Neural cell (in vitro differentiated cells): ENCODE results near the gene CEBPZOS. TPM values are rescaled to one million over a fixed set of nuclear protein-coding genes. Genes with fewer than 3 reads are reported as not detected.

Experiments
- H2AFZ ChIP-seq: fragments of 200-600, 300-800 bp; sonication (generic), shearing (Covaris generic); 2 replicates; pipeline ENCODE4 v1.6.0; 2014; ENCODE audit warnings: low read depth, mild to moderate bottlenecking, antibody characterized with exemption, low read length, moderate library complexity
- H3F3A ChIP-seq: fragments of 200-600 bp; shearing (Covaris generic); 2 replicates; pipeline ENCODE4 v1.6.1; 2016; ENCODE audit warnings: mild to moderate bottlenecking, moderate library complexity, mixed read lengths, antibody characterized with exemption, low read length; ENCODE audit not compliant: insufficient read depth, poor library complexity, severe bottlenecking
- H3K27ac ChIP-seq: fragments of 200-600, 300-800 bp; sonication (generic), shearing (Covaris generic); 2 replicates; pipeline ENCODE4 v1.5.1; 2014; ENCODE audit warnings: mild to moderate bottlenecking, low read length, moderate library complexity
- H3K27me3 ChIP-seq: fragments of 300-800, 200-600 bp; sonication (generic), shearing (Covaris generic); 2 replicates; pipeline ENCODE4 v1.6.0; 2014; ENCODE audit warnings: mild to moderate bottlenecking, low read depth, low read length, moderate library complexity; ENCODE audit not compliant: insufficient read depth
- H3K36me3 ChIP-seq: fragments of 300-800, 200-600 bp; sonication (generic), shearing (Covaris generic); 2 replicates; pipeline ENCODE4 v1.5.1; 2014; ENCODE audit warnings: mild to moderate bottlenecking, antibody characterized with exemption, low read length, moderate library complexity; ENCODE audit not compliant: insufficient read depth
- H3K4me2 ChIP-seq: fragments of 300-800, 200-600 bp; sonication (generic), shearing (Covaris generic); 2 replicates; pipeline ENCODE4 v1.6.0; 2014; ENCODE audit warnings: mild to moderate bottlenecking, low read length
- H3K4me3 ChIP-seq: fragments of 300-800, 200-600 bp; sonication (generic), shearing (Covaris generic); 2 replicates; pipeline ENCODE4 v1.5.1; 2014; ENCODE audit warnings: mild to moderate bottlenecking, low read length, moderate library complexity
- H3K79me2 ChIP-seq: fragments of 200-600 bp; shearing (Covaris generic); replicated peaks from 2 replicates; pipeline ENCODE4 v1.6.0; 2014; ENCODE audit warnings: mild to moderate bottlenecking, low read length, moderate library complexity; ENCODE audit not compliant: insufficient read depth
- H3K9ac ChIP-seq: fragments of 300-800, 200-600 bp; sonication (generic), shearing (Covaris generic); 2 replicates; pipeline ENCODE4 v1.6.1; 2016; ENCODE audit warnings: mild to moderate bottlenecking, low read length, mixed read lengths
- H3K9me2 ChIP-seq: fragments of 200-600 bp; shearing (Covaris generic); 2 replicates; pipeline ENCODE4 v1.6.1; 2016; ENCODE audit warnings: mild to moderate bottlenecking, low read length, mixed read lengths; ENCODE audit not compliant: insufficient read depth
- H3K9me3 ChIP-seq: fragments of 200-600, 300-800 bp; sonication (generic), shearing (Covaris generic); 2 replicates; pipeline ENCODE4 v1.6.1; 2016; ENCODE audit warnings: mild to moderate bottlenecking, mixed run types, low read length, moderate library complexity, mixed read lengths
- H4K20me1 ChIP-seq: fragments of 200-600 bp; shearing (Covaris generic); 2 replicates; pipeline ENCODE4 v1.6.1; 2016; ENCODE audit warnings: mild to moderate bottlenecking, mixed run types; ENCODE audit not compliant: insufficient read depth
- CTCF ChIP-seq: fragments of 450-650 bp; IDR thresholded peaks from 2 replicates; pipeline ENCODE4 v1.5.1; 2014; ENCODE audit warnings: antibody characterized with exemption, mild to moderate bottlenecking, moderate library complexity; ENCODE audit not compliant: poor library complexity, severe bottlenecking
- EP300 ChIP-seq: fragments of 450-650 bp; conservative IDR thresholded peaks from 2 replicates; pipeline ENCODE4 v1.6.1; 2014; ENCODE audit warnings: antibody characterized with exemption, mild to moderate bottlenecking, moderate library complexity; ENCODE audit not compliant: poor library complexity, severe bottlenecking
- EZH2 ChIP-seq: fragments of 200-600, 300-800 bp; shearing (Covaris generic), sonication (generic); IDR thresholded peaks from 2 replicates; pipeline ENCODE4 v1.6.1; 2014; ENCODE audit warnings: antibody characterized with exemption, low read length, borderline replicate concordance, mild to moderate bottlenecking; ENCODE audit not compliant: insufficient read depth, poor library complexity, severe bottlenecking
- MXI1 ChIP-seq: fragments of 450-650 bp; conservative IDR thresholded peaks from 2 replicates; pipeline ENCODE4 v1.6.1; 2014; ENCODE audit warnings: antibody characterized with exemption, mild to moderate bottlenecking; ENCODE audit not compliant: poor library complexity, severe bottlenecking
- POLR2AphosphoS5 ChIP-seq: IDR thresholded peaks from 2 replicates; pipeline ENCODE4 v1.6.1; 2012
- RAD21 ChIP-seq: fragments of 450-650 bp; conservative IDR thresholded peaks from 2 replicates; pipeline ENCODE4 v1.6.1; 2014; ENCODE audit warnings: antibody characterized with exemption, mild to moderate bottlenecking, moderate library complexity
- SMC3 ChIP-seq: fragments of 450-650 bp; conservative IDR thresholded peaks from 2 replicates; pipeline ENCODE4 v1.6.1; 2014; ENCODE audit warnings: antibody characterized with exemption, mild to moderate bottlenecking, moderate library complexity; ENCODE audit not compliant: poor library complexity
- TAF1 ChIP-seq: IDR thresholded peaks from 2 replicates; pipeline ENCODE4 v1.6.1; 2012; ENCODE audit warnings: low read depth
- polyA plus RNA-seq: library from polyadenylated mRNA; depleted of rRNA; stranded (reverse); fragments of >200 nt; gene quantifications from 2 replicates; pipeline ENCODE4 v1.2.3, GENCODE V29; 2014
- TF ChIP-seq, protein P1 (sequence below): IDR thresholded peaks from 2 replicates; pipeline ENCODE4 v1.6.1; 2012; ENCODE audit warnings: borderline replicate concordance

The CEBPZOS gene
- polyA plus RNA-seq, 1 donor from 2014 or later: 4.9 TPM

GRCh38 chr2:37198681-37199065 is 2.4 kb downstream of the CEBPZOS start:
- no peaks in the 10 kb centered on the region for H3K79me2 ChIP-seq
- no peak overlapping the region for H3K4me3 ChIP-seq
- H3K9ac ChIP-seq: no peak overlapping the region
- no peak overlapping the region for H2AFZ ChIP-seq
- no peaks in the 10 kb centered on the region for H3K36me3 ChIP-seq
- no peak overlapping the region for H3K4me2 ChIP-seq
- H3K9me3 ChIP-seq: peaks cover under 1% of the 10 kb centered on the region
- no peak overlapping the region for H3K27ac ChIP-seq
- no peaks in the 10 kb centered on the region for H3K9me2 ChIP-seq
- H4K20me1 ChIP-seq: no peaks in the 10 kb centered on the region
- TF ChIP-seq CTCF: no peak
- TF ChIP-seq TAF1: no peak
- no peak for TF ChIP-seq POLR2AphosphoS5
- no peak for TF ChIP-seq EZH2
- TF ChIP-seq SMC3: no peak
- TF ChIP-seq EP300: no peak
- no peak for TF ChIP-seq MXI1
- TF ChIP-seq RAD21: no peak
- no peaks in the 10 kb centered on the region for H3F3A ChIP-seq
- no peaks in the 10 kb centered on the region for H3K27me3 ChIP-seq

DNA sequence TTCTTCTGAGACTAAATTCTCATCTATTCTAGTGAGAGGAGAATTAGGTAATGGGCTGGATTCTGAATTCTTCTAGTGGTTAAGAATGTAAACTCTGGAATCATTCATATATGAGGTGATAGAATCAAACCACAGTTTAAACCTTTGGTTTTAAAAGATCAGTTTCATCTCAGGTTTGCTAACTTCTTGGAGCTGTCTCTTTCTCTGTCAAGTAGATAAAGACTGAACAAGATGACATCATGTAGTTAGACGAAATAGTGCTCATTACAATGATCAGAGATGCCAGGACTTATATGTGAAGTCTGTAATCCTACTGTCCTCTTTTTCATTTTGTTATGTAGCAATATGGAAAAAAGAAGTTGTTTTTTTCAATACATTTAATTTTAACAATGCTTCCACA is 4.9 kb downstream of the CEBPZOS start:
- peaks cover 5% of the 10 kb centered on the region for H3K9me3 ChIP-seq
- no peak overlapping the region for H3K27ac ChIP-seq
- H3K9ac ChIP-seq: no peak overlapping the region
- H4K20me1 ChIP-seq: no peaks in the 10 kb centered on the region
- H3K36me3 ChIP-seq: peaks cover 7% of the 10 kb centered on the region
- H2AFZ ChIP-seq: no peak overlapping the region
- H3K4me2 ChIP-seq: no peak overlapping the region
- H3K4me3 ChIP-seq: no peak overlapping the region
- TF ChIP-seq, protein P1, sequence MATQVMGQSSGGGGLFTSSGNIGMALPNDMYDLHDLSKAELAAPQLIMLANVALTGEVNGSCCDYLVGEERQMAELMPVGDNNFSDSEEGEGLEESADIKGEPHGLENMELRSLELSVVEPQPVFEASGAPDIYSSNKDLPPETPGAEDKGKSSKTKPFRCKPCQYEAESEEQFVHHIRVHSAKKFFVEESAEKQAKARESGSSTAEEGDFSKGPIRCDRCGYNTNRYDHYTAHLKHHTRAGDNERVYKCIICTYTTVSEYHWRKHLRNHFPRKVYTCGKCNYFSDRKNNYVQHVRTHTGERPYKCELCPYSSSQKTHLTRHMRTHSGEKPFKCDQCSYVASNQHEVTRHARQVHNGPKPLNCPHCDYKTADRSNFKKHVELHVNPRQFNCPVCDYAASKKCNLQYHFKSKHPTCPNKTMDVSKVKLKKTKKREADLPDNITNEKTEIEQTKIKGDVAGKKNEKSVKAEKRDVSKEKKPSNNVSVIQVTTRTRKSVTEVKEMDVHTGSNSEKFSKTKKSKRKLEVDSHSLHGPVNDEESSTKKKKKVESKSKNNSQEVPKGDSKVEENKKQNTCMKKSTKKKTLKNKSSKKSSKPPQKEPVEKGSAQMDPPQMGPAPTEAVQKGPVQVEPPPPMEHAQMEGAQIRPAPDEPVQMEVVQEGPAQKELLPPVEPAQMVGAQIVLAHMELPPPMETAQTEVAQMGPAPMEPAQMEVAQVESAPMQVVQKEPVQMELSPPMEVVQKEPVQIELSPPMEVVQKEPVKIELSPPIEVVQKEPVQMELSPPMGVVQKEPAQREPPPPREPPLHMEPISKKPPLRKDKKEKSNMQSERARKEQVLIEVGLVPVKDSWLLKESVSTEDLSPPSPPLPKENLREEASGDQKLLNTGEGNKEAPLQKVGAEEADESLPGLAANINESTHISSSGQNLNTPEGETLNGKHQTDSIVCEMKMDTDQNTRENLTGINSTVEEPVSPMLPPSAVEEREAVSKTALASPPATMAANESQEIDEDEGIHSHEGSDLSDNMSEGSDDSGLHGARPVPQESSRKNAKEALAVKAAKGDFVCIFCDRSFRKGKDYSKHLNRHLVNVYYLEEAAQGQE: no peak
- no peak for TF ChIP-seq MXI1
- TF ChIP-seq CTCF: no peak
- no peak for TF ChIP-seq EP300
- no peak for TF ChIP-seq TAF1
- no peak for TF ChIP-seq RAD21
- no peaks in the 10 kb centered on the region for H3K79me2 ChIP-seq
- H3K27me3 ChIP-seq: no peaks in the 10 kb centered on the region
- no peaks in the 10 kb centered on the region for H3K9me2 ChIP-seq
- no peaks in the 10 kb centered on the region for H3F3A ChIP-seq
